Globus pallidus (tissue), 1 donor: ENCODE results near the gene FHOD3.

Experiments used
- DNase-seq: peaks from one replicate; pipeline ENCODE4 v3.0.0-alpha.2; 2015; ENCODE audit warnings: low spot score

The FHOD3 gene

DNA sequence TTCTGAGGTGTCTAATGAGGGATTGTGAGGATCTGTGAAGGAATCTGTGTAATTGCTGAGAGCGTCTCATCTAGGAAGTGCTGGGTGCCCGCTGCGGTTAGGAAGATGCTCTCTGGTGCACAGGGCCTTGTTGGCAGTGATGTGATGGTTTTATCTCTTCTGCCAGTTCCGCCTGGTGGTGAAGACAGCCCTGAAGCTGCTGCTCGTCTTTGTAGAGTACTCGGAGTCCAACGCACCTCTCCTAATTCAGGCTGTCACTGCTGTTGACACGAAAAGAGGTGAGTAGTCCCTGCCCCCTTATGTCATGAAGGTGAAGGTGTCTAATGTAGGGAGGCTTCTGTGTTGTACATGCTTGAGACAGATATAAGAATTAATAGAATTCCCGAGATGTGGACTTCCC, 297.1 kb downstream of the FHOD3 start:
- no peak for DNase-seq

DNA sequence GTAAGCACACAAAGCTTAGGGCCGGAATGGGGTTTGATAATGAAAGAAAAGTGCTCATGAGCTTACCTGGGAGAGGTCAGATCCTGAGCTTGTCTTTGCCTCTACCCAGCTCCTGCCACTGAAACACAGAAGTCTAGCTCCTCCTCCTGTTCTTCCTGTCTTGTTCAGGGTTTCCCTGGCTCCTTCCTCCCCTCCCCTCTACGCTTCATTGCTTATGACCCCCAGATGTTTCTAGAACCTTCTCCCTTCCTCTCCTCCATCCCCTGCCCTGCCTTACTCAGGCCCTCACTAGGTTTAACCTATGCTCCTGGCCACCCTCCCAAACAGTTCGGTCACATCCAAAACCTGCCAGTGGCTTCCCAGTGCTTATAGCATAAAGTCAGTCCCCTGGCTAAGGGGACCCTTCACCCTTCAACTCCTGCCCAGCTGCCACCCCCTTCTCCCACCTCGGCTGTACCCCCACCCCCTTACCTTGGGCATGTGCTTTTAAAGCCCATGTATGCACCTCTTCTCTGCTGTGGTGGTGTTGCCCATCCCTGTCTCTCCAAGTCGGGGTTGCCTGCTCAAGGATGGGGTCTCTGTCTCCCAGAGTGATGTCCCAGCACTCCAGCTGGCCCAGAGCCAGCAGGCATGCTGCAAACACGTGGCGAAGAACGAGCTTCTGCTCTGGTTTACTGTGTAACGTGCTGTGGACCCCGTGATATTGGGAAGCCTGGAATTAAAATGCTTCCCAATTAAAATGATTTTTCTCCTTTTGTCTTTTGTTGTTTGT, 297.7 kb downstream of the FHOD3 start:
- no peak for DNase-seq

DNA sequence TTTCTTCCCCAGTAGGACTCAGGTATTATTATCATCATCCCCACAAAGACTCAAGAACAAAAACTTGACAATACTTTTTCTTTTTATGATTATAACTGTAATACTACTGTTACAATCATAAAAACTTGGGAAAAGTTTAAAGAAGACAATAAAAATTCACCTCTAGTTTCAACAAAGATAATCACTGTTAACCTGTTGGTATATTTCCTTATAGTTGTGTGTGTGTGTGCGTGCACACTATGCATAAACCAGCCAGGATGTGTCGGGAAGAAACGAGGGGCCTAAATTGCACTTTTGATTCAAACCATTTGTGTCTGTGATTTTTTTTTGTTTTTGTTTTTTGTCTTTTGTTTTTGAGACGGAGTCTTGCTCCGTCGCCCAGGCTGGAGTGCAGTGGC, 298.3 kb downstream of the FHOD3 start:
- DNase-seq = no peak

DNA sequence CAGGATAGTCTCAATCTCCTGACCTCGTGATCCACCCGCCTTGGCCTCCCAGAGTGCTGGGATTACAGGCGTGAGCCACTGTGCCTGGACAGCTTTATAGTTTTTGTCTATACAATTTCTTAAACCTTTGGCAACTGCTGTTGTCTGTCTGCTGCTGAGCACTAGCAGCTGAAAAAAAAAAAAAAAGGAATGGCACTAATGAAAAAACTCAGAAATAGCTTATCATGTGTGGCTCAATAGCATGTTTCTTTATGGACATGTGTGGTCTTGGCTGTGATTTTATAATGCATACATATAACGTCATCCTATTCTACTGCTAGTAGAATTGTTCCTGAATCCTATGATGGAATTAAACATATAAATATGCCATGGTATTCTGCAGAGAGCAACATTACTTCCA, 300.1 kb downstream of the FHOD3 start:
- DNase-seq = no peak

DNA sequence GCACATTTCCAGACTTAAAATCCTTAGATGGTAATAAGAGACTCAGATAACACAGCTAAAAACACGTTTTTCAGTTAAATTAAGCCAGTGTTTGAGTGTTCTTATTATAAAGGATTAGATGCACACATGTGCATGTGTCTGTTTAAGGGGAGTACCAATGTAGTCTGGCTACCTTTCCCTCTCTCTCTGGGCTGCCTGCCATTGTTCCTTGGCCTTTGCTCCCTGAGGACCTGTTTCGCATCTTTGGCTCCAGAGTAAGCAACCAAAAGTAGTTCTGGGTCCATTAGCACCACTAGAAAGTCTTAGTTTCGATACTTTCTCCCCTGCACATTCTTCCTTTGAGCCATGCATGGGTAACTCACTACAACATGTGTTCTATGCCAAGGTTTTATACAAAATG, 303.0 kb downstream of the FHOD3 start:
- no peak for DNase-seq

DNA sequence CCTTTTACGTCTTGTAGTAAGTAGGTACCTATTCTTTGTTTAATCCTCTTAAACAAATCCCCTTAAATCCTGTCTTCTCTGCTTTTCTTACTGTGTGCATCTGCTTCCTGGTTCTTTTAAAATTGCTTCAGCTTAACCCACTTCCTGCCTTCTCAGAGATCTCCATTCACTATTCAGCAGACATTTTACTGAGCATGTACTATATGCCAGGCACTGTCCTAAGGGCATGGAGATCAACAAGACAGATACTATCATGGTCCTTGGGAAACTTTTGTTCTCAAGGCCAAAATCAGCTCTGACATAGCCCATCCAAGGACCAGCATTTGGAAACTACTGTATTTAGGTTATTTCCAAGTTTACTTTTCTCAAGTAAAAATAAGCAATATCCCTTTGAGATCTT, 303.8 kb downstream of the FHOD3 start:
- DNase-seq = no peak

DNA sequence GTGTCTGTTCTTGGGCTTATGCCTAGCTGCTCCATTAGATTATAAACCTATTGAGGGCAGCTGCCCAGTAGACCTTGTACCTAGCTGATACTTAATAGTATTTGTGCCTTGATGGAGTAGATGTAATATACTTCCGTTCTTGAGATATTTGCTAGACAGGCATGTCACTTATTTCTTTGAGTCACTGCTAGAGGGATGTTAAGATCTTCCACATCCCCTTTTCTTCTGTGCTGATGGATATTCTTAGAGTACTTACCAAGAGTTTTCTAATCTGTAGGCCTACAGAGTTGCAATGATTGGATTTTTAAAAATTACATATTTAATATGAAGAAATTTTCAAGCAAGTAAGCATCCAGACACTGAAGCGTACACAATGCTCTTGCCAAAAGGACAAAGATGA, 304.6 kb downstream of the FHOD3 start:
- no peak for DNase-seq

DNA sequence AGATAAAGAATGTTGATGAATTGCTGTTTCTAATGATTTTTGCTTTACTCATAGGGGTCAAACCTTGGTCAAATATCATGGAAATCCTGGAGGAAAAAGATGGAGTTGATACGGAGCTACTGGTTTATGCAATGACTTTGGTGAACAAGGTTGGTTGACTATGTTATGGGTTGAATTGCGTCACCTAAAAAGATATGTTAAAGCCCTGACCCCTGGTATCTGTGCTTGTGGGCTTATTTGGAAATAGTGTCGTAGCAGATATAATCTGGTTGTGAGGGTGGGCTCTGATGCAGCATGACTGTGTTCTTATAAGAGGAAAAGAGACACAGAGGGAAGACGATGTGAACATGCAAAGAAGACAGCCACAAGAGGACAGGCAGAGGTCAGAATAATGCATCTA, 305.1 kb downstream of the FHOD3 start:
- no peak for DNase-seq

DNA sequence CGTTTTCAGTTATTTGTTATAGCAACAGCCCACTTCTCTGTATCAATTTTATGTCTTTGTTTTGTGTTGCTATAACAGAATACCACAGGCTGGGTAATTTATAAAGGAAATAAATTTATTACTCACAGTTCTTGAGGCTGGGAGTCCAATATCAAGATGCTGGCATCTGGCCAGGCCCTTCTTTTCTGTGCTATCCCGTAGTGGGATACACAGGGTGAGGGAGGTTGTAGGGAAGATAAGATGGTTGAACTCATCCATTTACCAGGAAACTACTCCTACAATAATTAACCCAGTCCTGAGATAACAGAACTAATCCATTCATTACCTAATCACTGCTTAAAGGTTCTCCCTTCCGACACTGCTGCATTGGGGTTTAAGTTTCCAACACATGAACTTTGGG, 310.6 kb downstream of the FHOD3 start:
- DNase-seq = no peak

DNA sequence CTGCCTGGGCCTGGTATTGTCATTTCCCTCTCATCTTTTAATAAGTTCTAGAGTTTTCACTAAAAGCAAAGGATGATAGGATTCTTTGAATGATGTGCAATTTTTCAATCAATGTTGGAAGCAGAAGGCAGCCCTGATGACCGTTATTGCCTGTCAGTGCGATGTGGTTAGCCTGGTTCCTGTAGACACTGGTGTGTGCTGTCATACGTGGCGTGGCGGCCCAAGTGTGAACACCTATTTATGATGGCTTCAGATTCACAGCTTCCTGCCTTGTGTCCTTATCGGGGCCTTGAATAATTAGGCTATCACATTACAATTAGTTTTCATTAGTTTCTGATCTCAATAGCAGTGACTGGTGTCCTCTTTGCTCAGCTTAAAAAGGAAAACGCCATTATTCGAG, 312.7 kb downstream of the FHOD3 start:
- DNase-seq = no peak

DNA sequence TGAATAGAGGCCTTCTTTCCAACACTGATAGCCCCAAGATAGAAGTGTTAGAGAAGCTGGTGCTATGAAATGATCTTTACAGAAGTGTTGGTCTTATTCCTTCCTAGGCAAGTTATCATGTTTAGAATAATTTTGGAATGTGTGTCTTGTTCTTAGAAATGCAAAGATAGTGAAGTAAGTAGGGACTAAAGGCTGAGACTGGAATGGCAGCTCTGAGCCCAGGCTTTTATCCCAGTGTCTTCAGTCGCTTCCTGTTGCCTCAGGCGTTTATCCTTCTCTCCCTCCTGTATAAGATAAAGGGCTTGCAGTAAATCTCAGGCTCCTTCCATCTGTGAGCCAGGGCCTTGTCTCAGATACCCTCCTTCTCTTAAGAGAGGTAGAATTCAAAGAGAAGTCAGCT, 313.1 kb downstream of the FHOD3 start:
- DNase-seq = no peak

DNA sequence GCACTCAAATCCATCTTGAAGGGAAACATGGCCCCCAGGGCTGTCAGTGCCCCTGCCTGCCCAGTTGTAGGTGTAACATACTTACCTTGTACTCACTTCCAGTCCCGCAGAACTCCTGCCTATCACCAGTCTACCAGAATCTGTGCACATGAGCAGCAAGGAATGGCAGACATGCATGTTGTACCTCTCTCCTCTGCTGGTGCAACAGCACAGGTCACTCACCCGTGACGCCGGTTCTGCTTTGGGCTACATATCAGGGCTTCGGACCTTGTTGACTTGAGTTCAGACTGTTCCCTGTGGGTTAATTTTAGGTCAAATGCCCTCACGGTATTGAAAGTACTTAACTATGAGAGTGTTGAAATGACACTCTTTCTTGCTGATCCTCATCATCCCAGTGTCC, 315.6 kb downstream of the FHOD3 start:
- no peak for DNase-seq

DNA sequence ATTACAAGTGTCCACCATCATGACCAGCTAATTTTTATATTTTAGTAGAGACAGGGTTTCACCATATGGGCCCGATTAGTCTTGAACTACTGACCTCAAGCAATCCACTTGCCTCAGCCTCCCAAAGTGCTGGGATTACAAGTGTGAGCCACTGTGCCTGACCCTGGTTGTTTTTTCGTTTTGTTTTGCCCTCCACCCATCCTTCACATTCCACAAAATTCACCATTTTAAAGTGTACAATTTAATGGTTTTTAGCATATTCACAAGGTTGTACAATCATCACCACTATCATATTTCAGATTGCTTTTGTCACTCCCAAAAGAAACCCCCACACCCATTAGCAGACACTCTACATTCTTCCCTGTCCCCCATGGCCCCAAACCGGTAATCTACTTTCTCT, 316.3 kb downstream of the FHOD3 start:
- DNase-seq = no peak

DNA sequence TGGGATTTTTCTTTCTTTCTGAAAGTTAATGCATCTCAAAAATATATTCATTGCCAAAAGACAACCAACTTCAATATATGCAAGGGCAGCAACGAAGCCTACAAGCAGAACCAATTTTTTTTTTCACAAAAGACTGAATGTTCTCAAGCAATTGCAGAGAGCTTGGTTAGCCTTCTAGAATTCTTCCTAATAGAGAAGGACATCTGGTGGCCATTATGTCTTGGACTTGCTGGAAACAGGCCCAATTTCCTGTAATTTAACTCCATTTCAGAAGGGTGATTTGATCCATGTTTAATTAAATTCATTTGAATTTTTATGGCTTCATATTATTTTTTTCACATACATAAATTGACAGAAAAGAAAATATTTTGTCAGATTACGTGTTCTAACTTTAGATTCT, 323.3 kb downstream of the FHOD3 start:
- DNase-seq = no peak

DNA sequence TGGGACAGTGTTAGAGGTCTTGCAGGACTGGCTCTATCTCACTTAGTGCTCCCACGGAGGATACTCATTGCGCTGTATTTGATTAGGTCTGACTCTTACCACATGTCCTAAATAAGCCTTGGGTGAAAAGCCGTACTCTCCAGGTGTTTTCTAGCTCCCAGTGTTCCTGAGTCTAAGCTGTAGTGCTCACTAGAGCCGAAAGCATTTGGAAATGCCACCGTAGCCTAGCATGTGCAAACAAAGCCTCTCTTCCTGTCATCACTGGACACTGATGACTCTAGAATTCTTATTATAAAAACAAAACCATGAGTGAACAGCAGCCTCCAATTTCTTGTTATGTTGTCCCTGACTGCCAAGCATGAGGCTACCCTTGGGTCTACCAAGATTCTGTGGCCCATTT, 325.1 kb downstream of the FHOD3 start:
- DNase-seq = no peak

DNA sequence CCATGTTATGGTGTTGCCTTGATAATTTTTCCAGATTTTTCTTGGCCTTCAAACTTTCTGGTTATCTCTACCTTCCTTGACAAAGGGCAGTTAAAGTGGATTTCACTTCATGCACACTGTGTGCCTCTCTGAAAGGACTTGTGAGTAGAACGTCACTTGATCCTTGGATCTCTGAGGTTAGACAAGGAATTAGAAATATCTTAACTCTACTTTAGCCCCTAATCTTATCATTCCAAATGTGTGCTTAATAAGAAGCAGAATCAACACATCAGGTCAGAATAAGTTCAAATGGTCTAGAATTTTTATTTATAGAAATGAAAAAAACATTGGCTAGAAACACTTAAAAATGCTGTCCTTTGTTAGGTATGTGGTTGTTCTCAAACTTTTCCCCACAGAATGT, 325.6 kb downstream of the FHOD3 start:
- DNase-seq = no peak

DNA sequence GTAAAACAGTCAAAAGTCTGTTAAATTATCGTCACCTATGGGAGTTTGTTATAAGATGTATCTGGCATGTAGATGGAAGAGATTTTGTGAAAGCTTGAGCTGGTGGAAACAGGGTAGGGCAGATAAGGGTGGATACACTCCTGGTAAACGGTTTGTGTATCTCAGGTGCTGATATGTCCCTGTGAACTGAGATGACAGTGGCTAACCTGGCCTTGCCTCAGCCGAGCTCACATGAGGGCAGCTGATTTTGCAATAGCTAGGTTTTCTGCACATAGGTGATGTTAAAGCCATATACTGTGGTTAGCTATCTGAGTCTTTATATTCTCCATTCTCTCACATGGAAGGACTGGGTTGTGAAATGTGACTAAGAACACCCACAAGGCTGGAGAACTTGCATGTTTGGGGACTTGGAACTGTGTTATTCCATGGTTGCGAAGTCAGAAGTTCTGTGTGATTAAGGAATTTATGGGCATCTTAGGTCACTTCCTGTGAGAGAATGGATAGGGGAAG, 326.2 kb downstream of the FHOD3 start:
- DNase-seq = no peak

DNA sequence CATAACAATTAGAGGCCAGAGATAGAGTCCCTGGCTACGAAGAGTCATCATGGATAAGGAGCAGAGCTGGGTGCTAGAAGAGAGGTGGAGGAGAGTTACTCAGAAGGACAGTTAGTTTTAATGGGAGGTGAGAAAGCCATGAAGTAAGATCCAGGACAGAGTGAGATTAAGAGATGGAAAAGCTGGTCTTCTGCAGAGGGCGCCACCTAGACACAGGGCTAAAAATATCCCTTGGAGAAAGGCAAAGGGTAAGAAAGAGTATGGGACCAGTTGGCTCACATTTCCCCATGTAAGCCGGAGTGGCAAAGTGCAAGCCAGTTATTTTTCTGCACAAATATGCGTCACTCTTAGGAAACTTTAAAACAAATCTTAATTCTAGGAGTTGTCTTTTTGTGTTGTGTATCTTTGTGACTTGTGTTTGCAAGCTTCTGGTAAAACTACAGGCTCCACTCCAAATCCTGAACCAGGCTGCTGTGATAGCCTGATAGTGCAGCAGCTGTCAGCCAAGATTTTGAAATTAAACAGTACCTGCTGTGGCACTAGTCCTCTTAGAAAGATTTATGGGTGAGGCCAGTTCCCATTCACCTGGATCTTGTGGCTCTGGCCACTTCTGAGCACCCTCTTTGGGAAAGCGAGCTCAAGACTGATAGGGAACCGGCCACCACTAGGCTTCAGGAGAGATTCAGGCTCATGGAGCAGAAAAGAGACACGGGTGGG, 327.1 kb downstream of the FHOD3 start:
- no peak for DNase-seq

DNA sequence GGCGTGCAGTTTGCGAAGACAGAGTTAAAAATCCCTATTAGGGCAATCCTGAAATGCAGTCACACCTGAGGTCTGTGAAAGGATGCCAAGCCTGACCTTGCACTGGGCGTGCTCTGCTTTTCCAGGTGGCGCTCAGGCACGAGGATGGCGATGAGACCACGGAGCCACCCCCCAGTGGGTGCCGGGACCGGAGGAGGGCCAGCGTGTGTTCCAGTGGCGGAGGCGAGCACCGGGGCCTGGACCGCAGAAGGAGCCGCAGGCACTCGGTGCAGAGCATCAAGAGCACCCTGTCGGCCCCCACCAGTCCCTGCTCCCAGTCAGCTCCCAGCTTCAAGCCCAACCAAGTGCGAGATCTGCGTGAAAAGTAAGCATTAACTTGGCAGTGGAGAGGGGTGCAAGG, 327.9 kb downstream of the FHOD3 start:
- DNase-seq = no peak

DNA sequence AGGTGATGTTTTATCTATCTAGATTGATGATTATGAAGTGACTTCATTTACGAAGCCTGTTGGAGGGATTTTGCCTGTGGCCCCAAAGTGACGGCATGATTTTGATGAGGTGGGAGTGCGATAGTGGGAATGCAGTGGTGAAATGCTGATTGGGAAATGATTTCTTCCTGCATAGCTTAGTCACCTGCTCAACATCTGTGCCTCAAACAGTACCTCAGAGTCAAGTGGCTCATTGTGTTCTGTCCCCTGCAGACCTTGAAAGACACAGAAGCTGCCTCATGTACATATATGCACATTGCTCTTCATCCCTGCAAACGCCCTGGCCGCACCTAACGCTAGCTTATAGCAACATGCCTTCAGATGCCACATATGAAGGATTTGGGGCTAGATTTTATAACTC, 330.1 kb downstream of the FHOD3 start:
- DNase-seq = no peak

DNA sequence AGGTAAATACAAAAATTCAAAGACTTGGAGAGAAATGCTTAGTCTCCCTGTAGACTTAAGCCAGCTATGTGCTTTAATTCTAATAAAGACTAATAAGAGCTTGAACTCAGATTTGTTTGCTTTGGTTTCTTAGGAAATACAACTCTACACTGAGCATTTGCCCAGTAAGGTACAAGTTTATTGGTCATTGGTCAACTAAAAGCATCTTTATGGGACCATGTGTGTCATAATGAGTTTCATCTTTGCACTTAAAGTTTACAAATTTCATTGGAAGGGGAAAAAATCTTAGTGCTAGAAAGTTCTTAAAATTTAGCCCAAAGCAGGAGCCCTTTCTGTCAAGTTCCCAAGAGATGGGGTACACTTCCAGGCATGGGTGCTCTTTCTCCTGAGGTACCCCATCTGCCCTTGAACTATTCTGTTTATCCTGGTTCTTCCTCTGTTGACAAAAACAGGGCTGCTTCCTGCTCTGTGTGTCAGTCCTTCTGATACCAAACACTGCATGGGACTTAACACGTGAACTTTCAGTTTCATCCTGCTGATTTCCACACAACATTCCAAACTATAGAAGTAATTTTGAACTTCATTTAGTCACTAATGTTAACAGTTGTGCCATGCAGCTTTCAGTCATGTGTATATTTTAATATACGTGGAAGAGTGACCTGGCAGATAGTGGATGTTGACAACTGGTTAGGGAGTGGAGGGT, 331.1 kb downstream of the FHOD3 start:
- DNase-seq = no peak

DNA sequence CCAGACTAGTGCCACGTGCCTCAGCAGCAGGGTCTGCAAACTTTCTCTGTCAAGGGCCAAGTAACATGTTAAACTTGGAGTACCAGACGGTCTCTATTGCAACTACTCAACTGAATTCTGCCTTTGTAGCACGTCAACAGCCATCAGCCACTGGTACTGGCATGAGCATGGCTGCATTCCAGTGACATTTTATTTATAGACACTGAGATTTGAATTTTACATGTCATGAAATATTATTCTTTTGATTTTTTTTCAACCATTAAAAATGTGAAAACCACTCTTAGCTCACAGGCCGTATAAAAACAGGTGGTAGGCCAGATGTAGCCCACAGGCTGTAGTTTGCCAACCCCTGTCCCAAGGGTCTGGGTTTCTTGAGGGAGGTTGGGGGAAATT, 331.6 kb downstream of the FHOD3 start:
- no peak for DNase-seq

DNA sequence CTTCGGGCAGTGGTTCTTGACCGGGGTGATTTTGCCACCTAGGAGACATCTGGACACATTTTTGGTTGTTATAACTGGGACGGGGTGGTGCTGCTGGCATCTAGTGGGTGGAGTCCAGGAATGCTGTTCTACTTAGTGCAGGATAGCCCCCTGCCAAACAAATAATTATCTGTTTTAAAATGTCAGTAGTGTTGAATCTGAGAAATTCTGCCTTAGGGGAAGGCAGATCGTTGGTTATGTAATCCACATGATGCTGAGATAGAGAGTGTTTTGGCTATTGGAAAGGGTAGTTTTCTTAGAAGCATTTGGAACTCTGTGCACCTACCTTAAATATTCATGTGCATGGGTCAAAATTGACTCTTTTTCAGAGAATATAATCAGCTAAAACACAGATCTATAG, 332.3 kb downstream of the FHOD3 start:
- DNase-seq = no peak
